GM12878 (cell line): ENCODE results near the gene CUL4A. TPM values are rescaled to one million over a fixed set of nuclear protein-coding genes. Genes with fewer than 3 reads are reported as not detected.
"Not testable (repeated sequence)": the region's sequence is repeated elsewhere in the genome, so short reads cannot be mapped to it uniquely, and the experiment has no call there.

Experiments
- ATAC-seq: fragments of 200-7000 bp; cut with Tn5 transposase; 3 replicates; pipeline ENCODE4 v1.9.1; 2020; ENCODE audit warnings: mild to moderate bottlenecking, moderate library complexity
- BruUV-seq: library from RNA; stranded (reverse); fragments of 400-500 nt; replicated peaks from 2 replicates; lab custom pipeline; 2021; lab: Mats Ljungman, UMichigan
- CTCF ChIA-PET: fragments of 300-600 bp; sonication (Branson Sonifier 250); formaldehyde crosslinking; extraction: SDS; loops from one replicate; lab custom pipeline; 2021; ENCODE audit warnings: inconsistent platforms; lab: Yijun Ruan, JAX
- POLR2A ChIA-PET: fragments of 350-600 bp; formaldehyde crosslinking; extraction: SDS; loops from one replicate; lab custom pipeline; 2021; ENCODE audit warnings: inconsistent platforms; lab: Charles Lee
- RAD21 ChIA-PET: fragments of 300-600 bp; sonication (Branson Sonifier 250); formaldehyde crosslinking; loops from one replicate; lab custom pipeline; 2023; ENCODE audit warnings: antibody characterized with exemption; ENCODE audit not compliant: unreplicated experiment; lab: Charles Lee
- SMC1A ChIA-PET: fragments of 300-600 bp; sonication (Branson Sonifier 250); formaldehyde crosslinking; loops from one replicate; lab custom pipeline; 2023; ENCODE audit not compliant: unreplicated experiment, uncharacterized antibody; lab: Charles Lee
- DNase-seq: peaks from one replicate; pipeline ENCODE4 v3.0.0-alpha.2; 2011; ENCODE audit warnings: low read depth, low spot score
- FAIRE-seq: peaks from 3 replicates; lab custom pipeline; 2011; peaks lifted over from hg19 to GRCh38; lab: Jason Lieb, UNC
- H2AFZ ChIP-seq: 2 replicates; pipeline ENCODE4 v1.6.0; 2011; ENCODE audit warnings: low read depth, low read length, control low read depth; ENCODE audit not compliant: control insufficient read depth
- H3K27ac ChIP-seq: 2 replicates; pipeline ENCODE4 v1.5.1; 2011; ENCODE audit warnings: control low read depth; ENCODE audit not compliant: control insufficient read depth, insufficient read depth
- H3K27me3 ChIP-seq, 2 experiments: replicated peaks in 1 of 2; 2 replicates each; pipeline versions ENCODE4 v1.6.0 to v1.6.1; 2011; ENCODE audit warnings: low read length in 1 of 2; ENCODE audit not compliant: control insufficient read depth in 2 of 2, insufficient read depth in 2 of 2
- H3K36me3 ChIP-seq, 2 experiments: 2 replicates each; pipeline ENCODE4 v1.5.1; 2011; ENCODE audit warnings: low read length in 1 of 2; ENCODE audit not compliant: control insufficient read depth in 2 of 2, insufficient read depth in 2 of 2
- H3K4me1 ChIP-seq: 2 replicates; pipeline ENCODE4 v1.6.1; 2011; ENCODE audit warnings: mild to moderate bottlenecking, low read length, moderate library complexity, mixed read lengths; ENCODE audit not compliant: control insufficient read depth, insufficient read depth
- H3K4me2 ChIP-seq: 2 replicates; pipeline ENCODE4 v1.6.0; 2011; ENCODE audit warnings: control low read depth; ENCODE audit not compliant: control insufficient read depth, insufficient read depth
- H3K4me3 ChIP-seq: fragments of 200-600 bp; sonication (generic); 2 replicates; pipeline ENCODE4 v1.5.1; 2016
- H3K79me2 ChIP-seq: 2 replicates; pipeline ENCODE4 v1.6.0; 2011; ENCODE audit warnings: low read length; ENCODE audit not compliant: control insufficient read depth, insufficient read depth
- H3K9ac ChIP-seq: 2 replicates; pipeline ENCODE4 v1.8.0; 2011; ENCODE audit warnings: low read length, control low read depth, mixed read lengths; ENCODE audit not compliant: control insufficient read depth, insufficient read depth
- H3K9me3 ChIP-seq: replicated peaks from 3 replicates; pipeline ENCODE4 v1.5.1; 2011; ENCODE audit warnings: mild to moderate bottlenecking, low read length; ENCODE audit not compliant: control insufficient read depth, insufficient read depth
- H4K20me1 ChIP-seq: 2 replicates; pipeline ENCODE4 v1.6.0; 2011; ENCODE audit not compliant: control insufficient read depth, insufficient read depth
- BACH1 ChIP-seq: fragments of 450-650 bp; IDR thresholded peaks from 2 replicates; pipeline ENCODE4 v1.6.1; 2017; ENCODE audit warnings: mild to moderate bottlenecking, borderline replicate concordance
- CBFB ChIP-seq: IDR thresholded peaks from 2 replicates; pipeline ENCODE4 v1.6.1; 2016; ENCODE audit warnings: antibody characterized with exemption, low read depth
- NFYA ChIP-seq: IDR thresholded peaks from 2 replicates; pipeline ENCODE4 v1.6.1; 2011; ENCODE audit warnings: low read depth, mild to moderate bottlenecking, low read length, improper control_type of control experiment, borderline replicate concordance
- RBBP5 ChIP-seq: fragments of 200-600 bp; sonication (generic); conservative IDR thresholded peaks from 2 replicates; pipeline ENCODE4 v1.6.1; 2016
- TARDBP ChIP-seq: IDR thresholded peaks from 2 replicates; pipeline ENCODE4 v1.6.1; 2016; ENCODE audit warnings: borderline replicate concordance
- TCF12 ChIP-seq: IDR thresholded peaks from 2 replicates; pipeline ENCODE4 v1.6.1; 2011; ENCODE audit warnings: low read depth, mild to moderate bottlenecking, low read length
- ZSCAN29 ChIP-seq: fragments of 450-650 bp; IDR thresholded peaks from 2 replicates; pipeline ENCODE4 v1.6.1; 2017; ENCODE audit warnings: mild to moderate bottlenecking, moderate library complexity
- WGBS: methylation state at CpG from one replicate; pipeline ENCODE4 v1.1.6; 2016; ENCODE audit warnings: low lambda C conversion rate; ENCODE audit not compliant: insufficient replicate concordance, insufficient coverage; ENCODE audit errors: missing lambda C conversion rate; 5-methylcytosine and 5-hydroxymethylcytosine counted together
- in situ Hi-C: fragments of 300-500 bp; cut with MboI; formaldehyde crosslinking; loops from 9 replicates; pipeline ENCODE4 v1.14.3; 2018; ENCODE audit warnings: mixed read lengths
- intact Hi-C: fragments of 100-400 bp; cut with micrococcal nuclease; formaldehyde crosslinking; loops from one replicate; pipeline ENCODE4 v1.14.2; 2022; ENCODE audit not compliant: unreplicated experiment
- polyA plus RNA-seq, 11 experiments: library from polyadenylated mRNA; depleted of rRNA in 4 of 11; unstranded in 6 of 11; stranded (reverse) in 5 of 11; fragments of >200 nt; fragmentation: Nextera tagmentation in 4 of 11; fragmentation: Illumina TruSeq in 1 of 11; extraction: Ambion mirVana in 4 of 11; extraction: Trizol in 1 of 11; gene quantifications; 1 replicate in 1 of 11; 2 replicates in 10 of 11; pipeline versions ENCODE4 v1.2.1 to v1.2.3, GENCODE V29; 2011 to 2016; ENCODE audit warnings: inconsistent platforms in 2 of 11, missing spikeins in 2 of 11, low read depth in 1 of 11
- total RNA-seq, 4 experiments: library from RNA; depleted of rRNA in 3 of 4; stranded (reverse); fragments of >200 nt in 3 of 4; fragmentation: Illumina TruSeq in 1 of 4; extraction: Trizol in 1 of 4; gene quantifications; 2 replicates each; pipeline versions ENCODE4 v1.2.1 to v1.2.3, GENCODE V29; 2013 to 2021

The CUL4A gene
- total and polyA plus RNA-seq, 10 of the 15 experiments (the other 5 are each of a cell fraction or from before 2014, with no cell fraction given) = 19.7 to 74.3 (median 55.6) TPM

- H3K27me3 ChIP-seq, DNase-seq, intact Hi-C loops, H2AFZ ChIP-seq, POLR2A ChIA-PET, RAD21 ChIA-PET, H3K9me3 ChIP-seq, H3K27ac ChIP-seq, H3K4me2 ChIP-seq, H3K4me1 ChIP-seq, H4K20me1 ChIP-seq, in situ Hi-C loops, H3K4me3 ChIP-seq, SMC1A ChIA-PET, BruUV-seq, ATAC-seq, H3K79me2 ChIP-seq, CTCF ChIA-PET, H3K9ac ChIP-seq, FAIRE-seq: not testable (repeated sequence)
- 97% methylated on average over 6 of the region's 6 CpGs for WGBS
- peaks cover 8 to 10% of the 10 kb centered on the region in 2 experiments; a peak in 3 of 4 replicates for H3K36me3 ChIP-seq
These were observed 48.5 kb downstream of the CUL4A start for GRCh38 chr13:113257908-113258307.

GRCh38 chr13:113258321-113259054, 49.1 kb downstream of the CUL4A start:
- intact Hi-C loops (no loop called here), in situ Hi-C loops (no loop called here)
- DNase-seq (no peak), ATAC-seq (no peak), FAIRE-seq (no peak)
- TF ChIP-seq ZSCAN29 (no peak), TCF12 (no peak), BACH1 (no peak), CBFB (no peak), RBBP5 (no peak), NFYA (no peak), TARDBP (no peak)
- BruUV-seq = TSS peak; percentile 19
- whole genome bisulfite sequencing = 98% methylated on average over 5 of the region's 5 CpGs
- SMC1A ChIA-PET = interaction anchor here (0.9 kb wide), 1 partner anchor 316 kb away, joined by 3 read pairs; no protein-coding TSS in a partner anchor
- Histone ChIP-seq H3K4me1 (no peaks in the 10 kb centered on the region), H3K4me3 (no peak overlapping the region), H3K36me3 (peaks cover 8 to 11% of the 10 kb centered on the region in 2 experiments; a peak in 3 of 4 replicates), H2AFZ (no peak overlapping the region), H3K27me3 (no peaks in the 10 kb centered on the region), H3K79me2 (no peaks in the 10 kb centered on the region), H3K9ac (no peak overlapping the region), H3K9me3 (no peaks in the 10 kb centered on the region), H4K20me1 (no peaks in the 10 kb centered on the region), H3K4me2 (no peak overlapping the region), H3K27ac (no peak overlapping the region)
- CTCF ChIA-PET = interaction anchor here (0.9 kb wide), 1 partner anchor 20 kb away, joined by 3 read pairs; no protein-coding TSS in a partner anchor
- POLR2A ChIA-PET = interaction anchor here (0.6 kb wide), 1 partner anchor 15 kb away, joined by 3 read pairs; no protein-coding TSS in a partner anchor
- RAD21 ChIA-PET = no interaction called here
